Measurements from ENCODE around the gene KRTAP10-10.
"Not testable (repeated sequence)": the region's sequence is repeated elsewhere in the genome, so short reads cannot be mapped to it uniquely, and the experiment has no call there.

KRTAP10-10 gene

GRCh38 chr21:44658913-44659595 lies 21.9 kb downstream of the KRTAP10-10 start:
- TF ChIP-seq POLR2AphosphoS5 (IDR thresholded peaks at IDR 0.05; ENCODE audit: low read depth, low read length) (no peak), POLR2A (IDR thresholded peaks at IDR 0.05; ENCODE audit: low read depth, low read length) (no peak), TAF1 (IDR thresholded peaks at IDR 0.05; ENCODE audit: borderline replicate concordance, low read depth, low read length) (no peak)
- FAIRE-seq (no peak), DNase-seq (ENCODE audit: insufficient read length) (no peak)

- not testable (repeated sequence) for FAIRE-seq
Measured at GRCh38 chr21:44661567-44661966, 24.4 kb downstream of the KRTAP10-10 start.

GRCh38 chr21:44664691-44665090 lies 27.5 kb downstream of the KRTAP10-10 start:
- TF ChIP-seq TAF1 (IDR thresholded peaks at IDR 0.05; ENCODE audit: borderline replicate concordance, low read depth, low read length) = no peak
- no peak for TF ChIP-seq POLR2AphosphoS5 (IDR thresholded peaks at IDR 0.05; ENCODE audit: low read depth, low read length)
- TF ChIP-seq POLR2A (IDR thresholded peaks at IDR 0.05; ENCODE audit: low read depth, low read length) = no peak
- no peak for FAIRE-seq
- DNase-seq (ENCODE audit: insufficient read length) = no peak

More at GRCh38 chr21:44661567-44661966, 24.4 kb downstream of the KRTAP10-10 start:
- DNase-seq (ENCODE audit: insufficient read length) = not testable (repeated sequence)

- FAIRE-seq (no peak), DNase-seq (ENCODE audit: insufficient read length) (no peak)
- TF ChIP-seq TAF1 (IDR thresholded peaks at IDR 0.05; ENCODE audit: borderline replicate concordance, low read depth, low read length) (no peak), POLR2A (IDR thresholded peaks at IDR 0.05; ENCODE audit: low read depth, low read length) (no peak), POLR2AphosphoS5 (IDR thresholded peaks at IDR 0.05; ENCODE audit: low read depth, low read length) (no peak)
Measured at GRCh38 chr21:44666401-44667320, 29.5 kb downstream of the KRTAP10-10 start, which contains the start of gene KRTAP12-2. Gene KRTAP12-2, minus strand, starts transcription at chr21:44666927. Its CDS starts 41 bp downstream, at chr21:44666886.

GRCh38 chr21:44667612-44668011 lies 30.5 kb downstream of the KRTAP10-10 start:
- TF ChIP-seq POLR2A (IDR thresholded peaks at IDR 0.05; ENCODE audit: low read depth, low read length) (no peak), TAF1 (IDR thresholded peaks at IDR 0.05; ENCODE audit: borderline replicate concordance, low read depth, low read length) (no peak), POLR2AphosphoS5 (IDR thresholded peaks at IDR 0.05; ENCODE audit: low read depth, low read length) (no peak)
- DNase-seq (ENCODE audit: insufficient read length) (no peak), FAIRE-seq (no peak)

- FAIRE-seq (no peak), DNase-seq (ENCODE audit: insufficient read length) (no peak)
- TF ChIP-seq POLR2AphosphoS5 (IDR thresholded peaks at IDR 0.05; ENCODE audit: low read depth, low read length) (no peak), POLR2A (IDR thresholded peaks at IDR 0.05; ENCODE audit: low read depth, low read length) (no peak), TAF1 (IDR thresholded peaks at IDR 0.05; ENCODE audit: borderline replicate concordance, low read depth, low read length) (no peak)
Measured at GRCh38 chr21:44670642-44671432, 33.7 kb downstream of the KRTAP10-10 start.

- DNase-seq (ENCODE audit: insufficient read length) (no peak), FAIRE-seq (no peak)
- TF ChIP-seq TAF1 (IDR thresholded peaks at IDR 0.05; ENCODE audit: borderline replicate concordance, low read depth, low read length) (no peak), POLR2A (IDR thresholded peaks at IDR 0.05; ENCODE audit: low read depth, low read length) (no peak), POLR2AphosphoS5 (IDR thresholded peaks at IDR 0.05; ENCODE audit: low read depth, low read length) (no peak)
Measured at GRCh38 chr21:44671911-44672310, 34.8 kb downstream of the KRTAP10-10 start.

GRCh38 chr21:44677881-44678280 lies 40.7 kb downstream of the KRTAP10-10 start:
- DNase-seq (ENCODE audit: insufficient read length) (no peak), FAIRE-seq (no peak)
- no peak for TF ChIP-seq POLR2A (IDR thresholded peaks at IDR 0.05; ENCODE audit: low read depth, low read length)
- TF ChIP-seq TAF1 (IDR thresholded peaks at IDR 0.05; ENCODE audit: borderline replicate concordance, low read depth, low read length) = no peak
- no peak for TF ChIP-seq POLR2AphosphoS5 (IDR thresholded peaks at IDR 0.05; ENCODE audit: low read depth, low read length)

- DNase-seq (ENCODE audit: insufficient read length) = no peak
- TF ChIP-seq TAF1 (IDR thresholded peaks at IDR 0.05; ENCODE audit: borderline replicate concordance, low read depth, low read length) (no peak), POLR2AphosphoS5 (IDR thresholded peaks at IDR 0.05; ENCODE audit: low read depth, low read length) (no peak), POLR2A (IDR thresholded peaks at IDR 0.05; ENCODE audit: low read depth, low read length) (no peak)
- FAIRE-seq = no peak
Measured at GRCh38 chr21:44681152-44681551, 44.0 kb downstream of the KRTAP10-10 start.

- DNase-seq (ENCODE audit: insufficient read length) = no peak
- TF ChIP-seq TAF1 (IDR thresholded peaks at IDR 0.05; ENCODE audit: borderline replicate concordance, low read depth, low read length) (no peak), POLR2AphosphoS5 (IDR thresholded peaks at IDR 0.05; ENCODE audit: low read depth, low read length) (no peak), POLR2A (IDR thresholded peaks at IDR 0.05; ENCODE audit: low read depth, low read length) (no peak)
- no peak for FAIRE-seq
Measured at GRCh38 chr21:44681861-44682579, 44.9 kb downstream of the KRTAP10-10 start, which contains the start of gene KRTAP12-1. Gene KRTAP12-1, minus strand, starts transcription at chr21:44682163. Its CDS starts 40 bp downstream, at chr21:44682123.

All from GM12892 (cell line).